ENCODE data around the gene GNG7.
"Not testable (repeated sequence)": the region's sequence is repeated elsewhere in the genome, so short reads cannot be mapped to it uniquely, and the experiment has no call there.

Gene GNG7

DNA sequence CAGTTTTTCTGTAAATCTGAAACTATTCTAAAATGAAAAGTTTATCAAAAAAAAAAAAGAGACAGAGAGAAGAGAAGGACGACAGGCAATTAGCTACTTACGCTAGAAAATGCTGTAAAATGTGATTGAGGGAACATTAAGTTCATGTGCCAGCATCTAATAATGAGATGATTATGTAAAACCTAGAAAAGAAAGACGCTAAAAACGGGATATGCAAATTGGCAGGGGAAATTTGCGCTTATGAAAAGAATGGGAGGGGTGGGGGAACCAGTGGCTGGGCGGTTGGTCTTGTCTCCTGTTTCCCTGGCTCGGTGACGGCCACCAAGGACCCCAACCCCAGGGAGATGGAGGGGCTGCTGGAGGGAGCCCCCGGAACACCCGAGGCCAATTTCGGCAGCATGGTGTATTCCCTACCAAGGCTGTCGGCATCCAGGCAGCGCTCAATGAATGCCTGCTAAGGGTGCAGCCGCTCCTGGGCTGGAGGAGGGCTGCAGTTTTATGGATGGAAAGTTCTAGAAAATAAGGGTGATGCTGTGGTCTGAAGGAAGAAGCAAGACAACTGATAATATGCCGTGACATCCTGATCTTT lies 34.2 kb downstream of the GNG7 start:
- DNase-seq = no peak

- DNase-seq = not testable (repeated sequence)
These were observed 35.1 kb downstream of the GNG7 start for GRCh38 chr19:2667349-2667748.

DNA sequence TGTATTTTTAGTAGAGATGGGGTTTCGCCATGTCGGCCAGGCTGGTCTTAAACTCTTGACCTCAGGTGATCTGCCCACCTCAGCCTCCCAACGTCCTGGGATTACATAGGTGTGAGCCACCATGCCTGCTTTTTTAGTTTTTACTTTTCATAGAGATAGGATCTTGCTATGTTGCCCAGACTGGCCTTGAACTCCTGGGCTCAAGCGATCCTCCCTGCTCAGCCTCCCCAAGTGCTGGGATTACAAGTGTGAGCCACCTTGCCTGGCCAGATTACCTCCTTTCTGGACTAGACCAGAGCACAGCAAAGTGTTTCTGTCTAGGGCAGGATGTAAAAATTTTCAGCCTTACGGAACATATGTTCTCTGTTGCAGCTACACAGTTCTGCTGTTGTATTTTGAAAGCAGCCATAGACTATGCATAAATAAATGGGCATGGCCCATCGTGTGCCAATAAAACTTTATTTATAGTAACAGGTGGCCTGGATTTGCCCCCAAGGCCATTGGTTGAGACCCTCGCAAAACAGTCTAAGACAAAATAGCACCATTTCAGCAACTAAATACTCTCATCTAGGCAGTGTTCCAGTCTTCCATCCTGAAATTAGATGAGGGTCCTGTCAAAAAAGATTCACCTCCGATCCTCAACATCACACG lies 36.0 kb downstream of the GNG7 start:
- no peak for DNase-seq

GRCh38 chr19:2665103-2665502 lies 37.4 kb downstream of the GNG7 start:
- no peak for DNase-seq

DNA sequence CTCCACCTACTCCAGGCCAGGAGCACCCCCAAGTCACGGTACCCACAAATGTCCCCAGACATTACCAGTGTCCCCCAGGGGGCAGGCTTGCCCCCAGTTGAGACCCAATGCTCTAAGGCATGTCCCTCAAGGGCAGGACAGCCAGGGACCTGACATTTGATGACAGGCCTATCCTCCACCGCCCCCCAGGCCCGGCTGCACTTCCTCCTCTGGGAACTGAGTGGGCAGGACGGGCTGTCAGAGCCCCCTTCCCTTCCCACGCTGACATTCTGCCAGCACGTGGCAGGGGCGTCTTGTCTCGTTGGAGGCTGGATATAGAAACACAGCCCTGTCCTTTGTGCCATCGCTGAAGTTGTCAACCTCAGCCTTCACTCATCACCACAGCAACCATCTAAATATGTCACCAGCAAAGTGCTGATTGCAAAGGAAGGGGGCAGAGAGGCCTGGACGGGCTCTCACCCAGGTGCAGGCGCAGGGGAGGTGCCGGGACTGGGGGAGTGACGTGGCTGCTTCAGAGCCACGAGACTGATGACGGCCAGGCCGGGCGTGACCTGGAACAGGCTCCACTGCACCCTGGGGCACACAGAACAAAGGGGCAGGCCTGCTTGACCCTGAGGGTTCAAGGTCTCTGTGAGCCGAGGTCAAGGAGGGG lies 38.4 kb downstream of the GNG7 start:
- peak; percentile 30 for DNase-seq

- DNase-seq = peak; percentile 37
These were observed 40.9 kb downstream of the GNG7 start for GRCh38 chr19:2661615-2662014.

DNA sequence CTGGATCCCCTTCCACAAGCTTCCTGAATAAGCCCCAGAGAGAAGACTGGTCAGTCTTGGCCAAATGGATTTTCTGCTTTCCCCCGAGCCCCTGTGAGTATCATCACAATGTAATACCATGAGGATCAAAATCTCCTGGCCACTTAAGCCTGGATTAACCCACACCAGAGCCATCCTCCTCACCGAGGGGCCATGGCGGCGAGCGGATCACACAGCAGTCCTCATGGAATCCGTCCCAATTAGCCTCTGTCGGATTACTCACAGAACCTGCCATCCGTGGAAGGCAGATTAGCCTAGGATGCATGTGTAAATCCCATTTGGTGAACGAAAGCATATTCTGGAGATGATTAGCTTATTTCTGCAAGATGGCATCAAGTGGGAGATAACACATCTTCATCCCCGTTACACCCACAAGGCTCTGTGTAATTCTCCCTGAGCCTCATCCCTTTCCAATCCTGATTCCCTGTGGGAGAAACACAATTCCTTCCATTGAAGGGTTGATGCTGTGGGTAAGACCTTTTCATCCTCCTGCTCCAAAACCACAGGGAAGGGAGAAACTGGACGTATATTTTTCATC lies 42.5 kb downstream of the GNG7 start:
- no peak for DNase-seq

DNA sequence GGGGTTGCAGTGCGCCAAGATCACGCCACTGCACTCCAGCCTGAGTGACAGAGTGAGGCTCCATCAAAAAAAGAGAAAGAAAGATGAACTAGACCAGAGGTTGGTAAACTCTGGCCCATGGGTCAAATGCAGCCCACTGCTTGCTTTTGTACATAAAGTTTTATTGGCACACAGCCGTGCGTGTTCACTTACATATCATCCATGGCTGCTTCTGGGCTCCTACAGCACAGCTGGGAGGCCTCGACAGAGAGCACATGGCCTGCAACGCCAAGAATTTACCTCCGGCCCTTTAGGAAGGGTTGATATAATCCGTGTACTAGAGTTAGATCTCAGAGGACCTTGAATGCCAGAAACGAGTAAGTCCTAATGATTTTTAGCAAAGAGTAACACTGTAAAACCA lies 46.0 kb downstream of the GNG7 start:
- DNase-seq = no peak

DNA sequence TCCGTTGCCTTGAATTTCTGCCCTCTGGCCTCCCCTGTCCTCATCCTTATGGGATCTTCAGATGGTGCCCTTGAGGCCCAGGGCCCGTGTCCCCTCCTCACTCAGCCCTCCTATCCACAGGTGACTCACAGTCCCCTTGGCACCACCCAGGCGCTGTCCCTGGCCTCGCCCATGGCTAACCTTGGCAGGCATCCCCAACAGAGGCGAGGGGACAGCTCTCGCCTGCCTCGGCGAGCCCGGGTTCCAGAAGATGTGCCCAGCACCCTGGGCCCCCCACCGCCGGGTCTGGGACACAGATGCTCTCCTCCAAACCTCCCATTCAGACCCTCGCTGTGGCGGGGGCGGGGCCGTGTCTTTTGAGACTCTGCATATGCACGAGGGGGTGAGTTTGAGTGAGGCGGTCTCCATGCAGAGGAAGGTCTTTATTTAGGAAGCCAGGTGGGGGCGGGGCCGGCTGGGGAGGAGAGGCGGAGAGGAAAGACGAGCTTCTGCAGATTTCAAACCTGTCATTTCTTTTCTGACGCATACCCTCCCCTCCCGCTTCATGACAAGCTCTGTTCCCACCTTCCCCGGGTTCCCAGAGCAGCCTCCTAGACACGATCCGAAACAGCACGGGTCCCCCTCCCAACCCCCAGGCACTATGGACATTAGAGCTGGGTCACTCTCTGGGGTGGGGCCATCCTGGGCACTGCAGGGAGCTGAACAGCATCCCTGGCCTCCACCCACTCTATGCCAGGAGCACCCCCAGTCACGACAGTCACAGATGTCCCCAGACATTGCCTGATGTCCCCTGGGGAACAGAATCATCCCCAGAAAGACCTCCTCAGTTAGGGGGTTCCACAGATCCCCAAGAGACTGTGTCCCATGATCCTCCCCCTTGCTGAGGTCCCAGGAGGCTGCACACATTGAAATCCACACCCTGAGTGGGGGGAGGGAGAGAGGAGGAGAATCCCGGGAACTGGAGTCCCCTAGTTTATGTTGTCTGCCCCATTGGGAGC lies 48.5 kb downstream of the GNG7 start:
- no peak for DNase-seq

DNA sequence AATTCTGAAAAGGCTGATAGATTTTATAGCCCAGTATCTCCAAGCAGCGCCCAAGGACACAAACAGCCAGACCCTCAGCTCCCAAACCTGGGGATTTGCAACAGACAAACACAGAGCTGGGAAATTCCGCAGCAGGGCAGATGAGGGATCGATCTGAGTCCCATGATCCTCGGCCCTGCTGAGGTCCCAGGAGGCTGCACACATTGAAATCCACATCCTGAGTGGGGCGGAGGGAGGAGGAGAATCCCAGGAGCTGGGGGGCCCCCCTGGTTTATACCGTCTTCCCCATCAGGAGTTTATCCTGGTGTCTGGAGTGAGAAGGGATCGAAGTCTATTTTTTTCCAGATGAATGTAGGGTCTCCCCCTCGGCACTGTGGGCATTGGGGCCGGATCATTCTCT lies 49.3 kb downstream of the GNG7 start:
- no peak for DNase-seq

- DNase-seq = no peak
These were observed 49.9 kb downstream of the GNG7 start for GRCh38 chr19:2652504-2653099.

- DNase-seq = not testable (repeated sequence)
These were observed 51.3 kb downstream of the GNG7 start for GRCh38 chr19:2651002-2651733.

- no peak for DNase-seq
These were observed 52.0 kb downstream of the GNG7 start for GRCh38 chr19:2650515-2650914.

- peak; percentile 85 for DNase-seq
These were observed 54.0 kb downstream of the GNG7 start for GRCh38 chr19:2648528-2648937.

- DNase-seq = no peak
These were observed 54.4 kb downstream of the GNG7 start for GRCh38 chr19:2648099-2648498.

GRCh38 chr19:2646866-2647535 lies 55.5 kb downstream of the GNG7 start:
- DNase-seq = no peak

DNA sequence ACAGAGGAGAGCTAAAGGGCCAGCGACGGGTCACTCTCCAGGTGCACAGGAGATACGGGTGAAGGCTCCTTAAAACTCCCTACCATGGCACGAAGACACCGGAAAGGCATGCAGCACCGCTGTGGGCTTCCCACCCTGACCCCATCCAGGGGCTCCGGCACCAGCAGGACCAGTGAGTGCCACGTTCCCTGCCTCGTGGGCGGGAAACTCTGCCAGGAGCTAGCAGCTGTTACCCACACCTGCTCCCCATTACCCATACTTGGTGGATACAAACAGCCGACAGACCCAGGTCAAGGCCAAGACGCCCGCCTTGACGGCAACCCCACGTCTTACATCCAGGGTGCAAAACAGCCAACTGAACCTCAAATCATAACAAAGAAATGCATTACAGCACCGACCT lies 56.7 kb downstream of the GNG7 start:
- DNase-seq = no peak

DNA sequence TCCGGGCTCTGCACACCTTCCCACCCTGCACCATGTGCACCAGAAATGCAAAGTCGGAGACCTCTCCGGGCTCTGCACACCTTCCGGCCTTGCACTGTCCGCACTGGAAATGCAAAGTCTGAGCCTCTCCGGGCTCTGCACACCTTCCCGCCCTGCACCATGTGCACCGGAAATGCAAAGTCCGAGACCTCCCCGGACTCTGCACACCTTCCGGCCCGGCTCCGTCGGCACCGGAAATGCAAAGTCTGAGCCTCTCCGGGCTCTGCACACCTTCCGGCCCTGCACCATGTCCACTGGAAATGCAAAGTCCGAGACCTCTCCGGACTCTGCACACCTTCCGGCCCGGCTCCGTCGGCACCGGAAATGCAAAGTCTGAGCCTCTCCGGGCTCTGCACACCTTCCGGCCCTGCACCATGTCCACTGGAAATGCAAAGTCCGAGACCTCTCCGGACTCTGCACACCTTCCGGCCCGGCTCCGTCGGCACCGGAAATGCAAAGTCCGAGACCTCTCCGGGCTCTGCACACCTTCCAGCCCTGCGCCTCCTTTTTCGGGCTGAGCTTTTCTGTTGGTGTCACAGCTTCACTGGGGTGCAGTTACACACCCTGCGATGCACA lies 59.3 kb downstream of the GNG7 start:
- not testable (repeated sequence) for DNase-seq

GRCh38 chr19:2641332-2641698 lies 61.2 kb downstream of the GNG7 start:
- no peak for DNase-seq

DNA sequence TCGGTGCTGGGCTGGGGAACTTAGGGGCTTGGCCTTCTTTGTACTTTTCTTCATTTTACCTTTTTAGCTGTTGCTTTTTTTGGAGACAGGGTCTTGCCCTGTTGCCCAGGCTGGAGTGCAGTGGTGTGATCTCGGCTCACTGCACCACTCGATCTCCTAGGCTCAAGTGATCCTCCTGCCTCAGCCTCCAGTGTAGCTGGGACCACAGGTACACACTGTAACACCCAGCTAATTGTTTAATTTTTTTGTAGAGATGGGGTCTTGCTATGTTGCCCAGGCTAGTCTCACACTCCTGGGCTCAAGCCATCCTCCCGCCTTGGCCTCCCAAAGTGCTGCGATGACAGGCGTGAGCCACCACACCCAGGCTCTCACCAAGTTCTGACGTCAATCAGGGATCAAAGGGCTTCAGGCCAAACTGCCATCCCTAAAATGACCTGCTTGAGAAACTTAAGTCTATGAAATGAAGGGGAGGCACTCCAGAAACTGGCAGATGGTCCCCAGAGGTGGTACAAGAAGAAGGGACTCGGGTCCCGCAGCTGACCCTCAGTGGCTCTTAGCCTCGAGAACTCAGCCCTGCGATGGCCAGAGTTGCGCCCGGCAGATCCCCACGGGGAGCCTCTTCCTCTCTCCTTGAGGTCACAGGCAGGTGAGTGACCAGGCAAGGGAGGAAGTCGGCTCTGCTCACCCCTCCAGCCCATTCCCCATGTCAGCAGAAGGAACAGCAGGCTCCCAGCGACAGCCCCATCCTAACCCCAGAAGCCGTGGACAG lies 61.7 kb downstream of the GNG7 start:
- DNase-seq = no peak

Measured in hematopoietic multipotent progenitor cell treated with erythropoietin and hydrocortisone succinate and interleukin-3 and kit ligand, for 6 days (in vitro differentiated cells).